GM12891 (cell line): ENCODE data around the gene MXD1.

Source experiments
- POLR2A ChIP-seq: IDR thresholded peaks from 2 replicates; pipeline ENCODE4 v1.6.1; 2011; ENCODE audit warnings: low read depth, low read length, control low read depth
- POLR2AphosphoS5 ChIP-seq: IDR thresholded peaks from 2 replicates; pipeline ENCODE4 v1.6.1; 2011; ENCODE audit warnings: low read depth, low read length, control low read depth
- TAF1 ChIP-seq: IDR thresholded peaks from 2 replicates; pipeline ENCODE4 v1.6.1; 2011; ENCODE audit warnings: low read depth, low read length, control low read depth

DNA sequence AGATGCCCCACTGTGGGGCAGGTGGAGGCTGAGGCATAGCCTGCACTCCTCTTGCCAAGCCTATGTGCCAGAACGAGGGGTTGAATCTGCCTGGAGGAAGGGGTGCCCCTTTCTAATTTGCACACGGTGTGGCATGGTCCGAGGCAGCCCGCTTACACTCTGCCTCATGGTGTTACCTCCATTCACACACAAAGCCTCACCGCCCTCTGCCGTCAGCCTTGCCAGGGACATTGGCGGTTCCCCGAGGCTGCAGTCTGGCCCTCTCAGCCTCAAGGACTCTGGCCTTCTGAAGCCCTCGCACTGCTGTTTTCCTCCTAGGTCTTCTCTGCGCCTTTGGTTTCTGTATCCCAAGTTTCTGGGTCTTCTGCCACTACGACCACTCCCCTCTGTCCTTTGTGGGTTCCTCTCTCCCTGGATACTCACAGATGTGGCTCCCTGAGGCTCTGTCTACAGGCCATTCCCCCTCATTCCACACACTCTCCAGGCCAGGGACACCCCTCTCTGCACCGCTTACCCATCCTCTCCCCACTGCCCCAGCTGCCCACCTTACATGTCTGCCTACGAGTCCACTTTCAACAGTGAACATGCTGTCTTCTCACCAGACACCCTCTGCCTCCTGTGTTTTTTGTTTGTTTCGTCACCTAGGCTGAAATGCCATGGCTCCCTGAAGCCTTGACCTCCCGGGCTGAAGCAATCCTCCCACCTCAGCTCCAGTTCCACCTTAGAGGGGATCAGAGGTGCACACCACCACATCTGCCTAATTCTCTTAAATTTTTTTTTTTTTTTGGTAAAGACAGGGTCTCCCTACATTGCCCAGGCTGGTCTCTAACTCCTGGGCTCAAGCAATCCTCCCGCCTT is 54.4 kb downstream of the MXD1 start:
- TF ChIP-seq POLR2A: no peak
- no peak for TF ChIP-seq TAF1
- TF ChIP-seq POLR2AphosphoS5: no peak
